Dedifferentiated amniotic fluid mesenchymal stem cell (primary cell): ENCODE measurements around the gene STT3A.

Experiments
- DNase-seq: peaks from one replicate; pipeline ENCODE4 v3.0.0-alpha.2; 2016; ENCODE audit errors: extremely low spot score

The STT3A gene

GRCh38 chr11:125588505-125588904 lies 4.1 kb upstream of the STT3A start:
- DNase-seq: no peak

- no peak for DNase-seq
Measured at GRCh38 chr11:125591649-125592304, 875 bp upstream of the STT3A start.

GRCh38 chr11:125593114-125593820 lies 615 bp downstream of the STT3A start:
- no peak for DNase-seq

- DNase-seq: no peak
Measured at GRCh38 chr11:125594958-125595357, 2.3 kb downstream of the STT3A start.

- DNase-seq: no peak
Measured at GRCh38 chr11:125600663-125601062, 8.0 kb downstream of the STT3A start.

- peak; percentile 31 for DNase-seq
Measured at GRCh38 chr11:125603207-125603606, 10.6 kb downstream of the STT3A start.

GRCh38 chr11:125605417-125605816 lies 12.8 kb downstream of the STT3A start:
- DNase-seq: no peak

- DNase-seq: no peak
Measured at GRCh38 chr11:125609545-125609944, 16.9 kb downstream of the STT3A start.

- DNase-seq: no peak
Measured at GRCh38 chr11:125618383-125618782, 25.7 kb downstream of the STT3A start.

- DNase-seq: no peak
Measured at GRCh38 chr11:125621995-125622394, 29.3 kb downstream of the STT3A start.

GRCh38 chr11:125623064-125623463 lies 30.4 kb downstream of the STT3A start:
- DNase-seq: no peak

DNA sequence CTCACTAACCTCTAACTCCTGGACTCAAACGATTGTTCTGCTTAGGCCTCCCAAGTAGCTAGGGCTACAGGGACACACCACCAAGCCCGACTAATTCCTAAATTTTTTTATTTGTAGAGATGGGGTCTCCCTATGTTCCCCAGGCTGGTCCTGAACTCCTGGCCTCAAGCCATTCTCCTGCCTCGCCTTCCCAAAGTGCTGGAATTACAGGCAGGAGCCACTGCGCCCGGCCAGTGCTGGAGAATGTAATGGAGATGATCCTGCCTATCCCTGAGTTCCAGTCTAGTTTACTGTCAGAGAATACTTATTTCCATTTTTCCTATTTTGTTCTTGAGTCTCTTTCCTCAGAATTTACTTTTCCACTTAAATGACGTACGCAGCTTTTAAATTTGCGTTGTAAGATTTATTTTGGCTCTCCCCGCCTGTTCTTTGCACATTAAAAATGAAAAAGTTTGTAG lies 32.1 kb downstream of the STT3A start, which contains the start of gene CHEK1:
Gene CHEK1 (plus strand): TSS at position 408 of the 458 bp plus-strand sequence. CDS start 1,606 bp downstream, outside the sequence.
- no peak for DNase-seq

DNA sequence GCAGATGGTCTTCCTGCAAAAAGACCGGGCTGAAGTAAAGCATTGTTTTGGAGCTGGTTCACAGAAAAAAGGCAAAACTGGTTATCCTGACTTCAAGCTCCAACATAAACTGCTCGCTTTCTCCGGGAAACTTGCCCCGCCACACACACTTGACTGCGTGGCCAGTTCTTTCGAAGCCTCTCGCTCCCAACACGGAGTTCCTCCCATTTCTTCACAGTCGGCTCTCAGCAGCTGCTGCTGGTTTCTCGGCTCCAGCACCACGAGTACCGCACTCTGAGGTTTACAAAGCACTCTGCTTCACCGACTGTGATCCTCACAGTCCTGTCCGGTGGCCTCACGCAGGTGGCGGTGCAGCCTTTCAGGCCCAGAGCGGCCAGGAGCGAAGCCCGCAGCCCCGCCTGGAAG lies 32.6 kb downstream of the STT3A start:
- DNase-seq: no peak

- peak; percentile 76 for DNase-seq
Measured at GRCh38 chr11:125625630-125626287, 33.1 kb downstream of the STT3A start.

GRCh38 chr11:125626288-125626950 lies 33.8 kb downstream of the STT3A start:
- DNase-seq: peak; percentile 44

GRCh38 chr11:125627236-125627910 lies 34.7 kb downstream of the STT3A start:
- no peak for DNase-seq

DNA sequence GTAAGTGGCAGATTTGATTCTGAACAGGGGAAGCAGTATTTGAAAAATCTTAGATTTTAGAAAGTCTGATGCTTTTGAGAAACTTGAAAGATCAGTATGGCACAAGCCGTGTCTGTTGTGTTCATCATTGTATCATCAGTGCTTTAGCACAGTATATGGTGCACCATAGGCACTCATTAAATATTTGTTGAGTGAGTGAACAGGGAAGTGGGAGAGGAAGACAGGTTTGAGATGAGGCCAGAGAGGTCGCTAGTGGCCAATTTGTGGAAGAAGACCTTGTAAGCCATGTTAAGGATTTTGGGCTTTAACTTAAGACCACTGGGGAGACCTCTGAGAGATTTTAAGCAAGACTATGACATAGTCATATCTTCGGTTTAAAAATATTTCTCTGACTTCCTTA lies 45.2 kb downstream of the STT3A start:
- DNase-seq: no peak

DNA sequence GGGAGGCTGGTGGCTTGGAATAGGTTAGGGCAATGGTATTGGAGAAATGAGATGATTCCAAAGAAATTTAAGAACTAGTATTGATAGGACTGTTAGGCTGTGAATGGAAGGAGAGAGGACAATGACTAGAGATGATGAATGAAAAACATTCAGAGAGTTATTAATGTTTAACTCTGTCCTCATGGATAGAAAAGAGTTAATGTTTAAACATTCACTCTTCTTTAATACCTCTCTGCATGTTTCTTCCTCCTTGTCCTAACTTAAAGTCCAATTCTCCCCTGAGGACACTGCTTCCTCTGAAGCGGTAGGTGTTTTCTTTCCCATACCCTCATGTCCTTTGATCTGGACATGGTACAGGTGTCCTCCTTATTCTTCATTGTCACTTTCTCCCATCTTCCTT lies 45.7 kb downstream of the STT3A start:
- DNase-seq: no peak

- no peak for DNase-seq
Measured at GRCh38 chr11:125645871-125646270, 53.2 kb downstream of the STT3A start.

DNA sequence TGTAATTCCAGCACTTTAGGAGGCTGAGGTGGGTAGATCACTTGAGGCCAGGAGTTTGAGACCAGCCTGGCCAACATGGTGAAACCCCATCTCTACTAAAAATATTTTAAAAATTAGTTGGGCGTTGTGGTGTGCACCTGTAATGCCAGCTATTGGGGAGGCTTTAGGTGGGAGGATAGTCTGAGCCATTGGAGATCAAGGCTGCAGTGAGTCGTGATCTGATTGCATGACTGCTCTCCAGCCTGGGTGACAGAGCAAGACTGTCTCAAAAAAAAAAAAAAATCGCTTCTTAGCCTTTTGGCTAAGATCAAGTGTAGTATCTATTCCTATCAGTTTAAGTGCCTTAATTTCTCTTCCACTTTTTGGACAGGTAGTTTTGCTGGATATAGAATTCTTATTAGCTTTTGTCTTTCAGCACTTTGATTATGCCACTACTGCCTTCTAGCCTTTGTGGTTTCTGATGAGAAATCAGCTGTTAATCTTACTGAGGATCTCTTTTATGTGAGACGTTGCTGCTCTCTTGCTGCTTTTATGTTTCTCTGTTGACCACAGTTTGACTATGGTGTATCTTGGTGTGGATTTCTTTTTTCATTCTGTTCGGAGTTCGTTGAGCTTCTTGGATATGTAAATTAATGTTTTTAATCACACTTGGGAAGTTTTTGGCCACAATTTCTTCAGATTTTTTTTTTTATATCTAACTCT lies 57.0 kb downstream of the STT3A start:
- no peak for DNase-seq

- DNase-seq: no peak
Measured at GRCh38 chr11:125662689-125663088, 70.0 kb downstream of the STT3A start.
